ENCODE results near the gene KIAA2012.

GRCh38 chr2:202116691-202117090 lies 43.6 kb downstream of the KIAA2012 start:
- TF ChIP-seq, protein P1, sequence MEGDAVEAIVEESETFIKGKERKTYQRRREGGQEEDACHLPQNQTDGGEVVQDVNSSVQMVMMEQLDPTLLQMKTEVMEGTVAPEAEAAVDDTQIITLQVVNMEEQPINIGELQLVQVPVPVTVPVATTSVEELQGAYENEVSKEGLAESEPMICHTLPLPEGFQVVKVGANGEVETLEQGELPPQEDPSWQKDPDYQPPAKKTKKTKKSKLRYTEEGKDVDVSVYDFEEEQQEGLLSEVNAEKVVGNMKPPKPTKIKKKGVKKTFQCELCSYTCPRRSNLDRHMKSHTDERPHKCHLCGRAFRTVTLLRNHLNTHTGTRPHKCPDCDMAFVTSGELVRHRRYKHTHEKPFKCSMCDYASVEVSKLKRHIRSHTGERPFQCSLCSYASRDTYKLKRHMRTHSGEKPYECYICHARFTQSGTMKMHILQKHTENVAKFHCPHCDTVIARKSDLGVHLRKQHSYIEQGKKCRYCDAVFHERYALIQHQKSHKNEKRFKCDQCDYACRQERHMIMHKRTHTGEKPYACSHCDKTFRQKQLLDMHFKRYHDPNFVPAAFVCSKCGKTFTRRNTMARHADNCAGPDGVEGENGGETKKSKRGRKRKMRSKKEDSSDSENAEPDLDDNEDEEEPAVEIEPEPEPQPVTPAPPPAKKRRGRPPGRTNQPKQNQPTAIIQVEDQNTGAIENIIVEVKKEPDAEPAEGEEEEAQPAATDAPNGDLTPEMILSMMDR (conservative IDR thresholded peaks at IDR 0.05 in 1 of 2, IDR thresholded peaks at IDR 0.05 in 1 of 2; ENCODE audit: extremely low read depth in 1 of 2, insufficient read depth in 1 of 2, low read depth in 1 of 2, low read length in 2 of 2), result no peak
- TF ChIP-seq EZH2 (IDR thresholded peaks at IDR 0.05; ENCODE audit: borderline replicate concordance, low read length), result no peak

Measured in mammary epithelial cell (primary cell).